ENCODE measurements around the gene LZTFL1. TPM values are rescaled to one million over a fixed set of nuclear protein-coding genes. Genes with fewer than 3 reads are reported as not detected.

LZTFL1 gene
- total RNA-seq, 1 experiment from 2014 or later = 9.1 TPM

- no peak for TF ChIP-seq TEAD4 (CRISPR knock-in tag; IDR thresholded peaks at IDR 0.05)
- no peak for TF ChIP-seq FOXP1 (CRISPR knock-in tag; IDR thresholded peaks at IDR 0.05; ENCODE audit: borderline replicate concordance)
- TF ChIP-seq MAX (CRISPR knock-in tag; IDR thresholded peaks at IDR 0.05) = no peak
These were observed 27.7 kb upstream of the LZTFL1 start (continued) for GRCh38 chr3:45869638-45870037.

- Mint-ChIP-seq H3K27me3 (ENCODE audit: low read depth) (peaks cover 13% of the 10 kb centered on the region), H3K4me1 (peaks cover 13% of the 10 kb centered on the region), H3K4me3 (no peak overlapping the region), H3K9me3 (peaks cover 4% of the 10 kb centered on the region), H3K27ac (no peak overlapping the region), H3K36me3 (no peaks in the 10 kb centered on the region; the same call in 1 of the 2 replicates)
- ATAC-seq (no peak), DNase-seq (ENCODE audit: low spot score) (no peak)
- ChIA-PET CTCF (interaction anchor here (0.8 to 1.0 kb wide), 2 partner anchors 61 to 108 kb away, joined by 3 read pairs; no protein-coding TSS in a partner anchor), POLR2A (no interaction called here)
- TF ChIP-seq E2F4 (CRISPR knock-in tag; IDR thresholded peaks at IDR 0.05; ENCODE audit: borderline replicate concordance, low read depth) = no peak
- no peak for TF ChIP-seq RELA (CRISPR knock-in tag; IDR thresholded peaks at IDR 0.05; ENCODE audit: borderline replicate concordance)
- no peak for TF ChIP-seq NR3C1 (CRISPR knock-in tag; conservative IDR thresholded peaks at IDR 0.05; ENCODE audit: low read depth)
- no peak for TF ChIP-seq ERG (CRISPR knock-in tag; IDR thresholded peaks at IDR 0.05)
- TF ChIP-seq ATF3 (CRISPR knock-in tag; conservative IDR thresholded peaks at IDR 0.05) = no peak
- TF ChIP-seq KAT7 (CRISPR knock-in tag; IDR thresholded peaks at IDR 0.05; ENCODE audit: borderline replicate concordance) = no peak
- no peak for TF ChIP-seq ZSCAN18 (CRISPR knock-in tag; IDR thresholded peaks at IDR 0.05)
- TF ChIP-seq ATF6 (CRISPR knock-in tag; IDR thresholded peaks at IDR 0.05) = no peak
- no peak for TF ChIP-seq ZNF263 (CRISPR knock-in tag; IDR thresholded peaks at IDR 0.05; ENCODE audit: low read depth)
- no peak for TF ChIP-seq NR2C2 (CRISPR knock-in tag; IDR thresholded peaks at IDR 0.05)
- no peak for TF ChIP-seq NR1H2 (CRISPR knock-in tag; IDR thresholded peaks at IDR 0.05)
- TF ChIP-seq ELF4 (CRISPR knock-in tag; IDR thresholded peaks at IDR 0.05; ENCODE audit: low read depth) = no peak
- no peak for TF ChIP-seq NFYB (CRISPR knock-in tag; conservative IDR thresholded peaks at IDR 0.05; ENCODE audit: low read depth)
- no peak for TF ChIP-seq JAZF1 (CRISPR knock-in tag; IDR thresholded peaks at IDR 0.05)
- TF ChIP-seq ATF2 (CRISPR knock-in tag; IDR thresholded peaks at IDR 0.05; ENCODE audit: borderline replicate concordance, low read depth) = no peak
- no peak for TF ChIP-seq ZNF121 (CRISPR knock-in tag; IDR thresholded peaks at IDR 0.05)
- TF ChIP-seq SOX15 (CRISPR knock-in tag; IDR thresholded peaks at IDR 0.05) = no peak
- no peak for TF ChIP-seq AFF4 (CRISPR knock-in tag; IDR thresholded peaks at IDR 0.05; ENCODE audit: borderline replicate concordance)
- TF ChIP-seq SMAD3 (CRISPR knock-in tag; IDR thresholded peaks at IDR 0.05; ENCODE audit: borderline replicate concordance) = no peak
- no peak for TF ChIP-seq ZNF423 (CRISPR knock-in tag; IDR thresholded peaks at IDR 0.05)
These were observed 26.7 kb upstream of the LZTFL1 start for GRCh38 chr3:45868650-45869049.

Measured in WTC11 (cell line).